Heart right ventricle (tissue), 16 donors: ENCODE data around the gene ANAPC16. TPM values are rescaled to one million over a fixed set of nuclear protein-coding genes. Genes with fewer than 3 reads are reported as not detected.

Experiments used
- ATAC-seq, 8 donors: fragments of 200-7000 bp; cut with Tn5 transposase; one replicate each; pipeline ENCODE4 v1.9.1; 2020; ENCODE audit warnings: mild to moderate bottlenecking in 8 of 8, moderate library complexity in 8 of 8, moderate number of reproducible peaks in 1 of 8
- DNase-seq, 2 donors: peaks; one replicate each; pipeline ENCODE4 v3.0.0-alpha.2; 2020
- H3K27ac ChIP-seq, 10 donors: fragments of 200-600 bp; sonication (generic) in 2 of 10; one replicate each; pipeline versions ENCODE4 v1.5.0 to v1.8.0; 2020 to 2022; ENCODE audit warnings: mild to moderate bottlenecking in 3 of 10
- H3K27me3 ChIP-seq, 7 donors: fragments of 200-600 bp; one replicate each; pipeline ENCODE4 v1.8.0; 2021 to 2022; ENCODE audit warnings: mild to moderate bottlenecking in 2 of 7
- H3K36me3 ChIP-seq, 9 donors: fragments of 200-600 bp; sonication (generic) in 1 of 9; one replicate each; pipeline versions ENCODE4 v1.5.0 to v1.8.0; 2020 to 2022; ENCODE audit warnings: mild to moderate bottlenecking in 2 of 9
- H3K4me1 ChIP-seq, 9 donors: fragments of 200-600 bp; sonication (generic) in 1 of 9; one replicate each; pipeline versions ENCODE4 v1.5.0 to v1.8.0; 2020 to 2022; ENCODE audit warnings: mild to moderate bottlenecking in 4 of 9
- H3K4me3 ChIP-seq, 10 donors: fragments of 200-600 bp; sonication (generic) in 2 of 10; one replicate each; pipeline versions ENCODE4 v1.5.0 to v1.8.0; 2020 to 2022; ENCODE audit warnings: mild to moderate bottlenecking in 7 of 10, moderate library complexity in 2 of 10
- H3K9me3 ChIP-seq, 11 donors: fragments of 200-600 bp in 10 of 11; sonication (generic) in 2 of 11; one replicate each; pipeline versions ENCODE4 v1.5.0 to v1.8.0; 2013 to 2022; ENCODE audit warnings: mild to moderate bottlenecking in 2 of 11, control low read depth in 1 of 11, moderate library complexity in 1 of 11
- CTCF ChIP-seq, 9 donors: fragments of 200-600 bp; sonication (generic) in 2 of 9; IDR thresholded peaks; one replicate each; pipeline versions ENCODE4 v1.5.0 to v1.8.0; 2021 to 2022; ENCODE audit warnings: antibody characterized with exemption in 9 of 9, mild to moderate bottlenecking in 5 of 9, moderate library complexity in 1 of 9
- WGBS, 2 donors: extraction: QIAGEN DNeasy Blood & Tissue Kit; methylation state at CpG; one replicate each; pipeline ENCODE4 v1.1.7; 2013; ENCODE audit warnings: inconsistent platforms in 1 of 2; 5-methylcytosine and 5-hydroxymethylcytosine counted together
- intact Hi-C, 10 donors: fragments of 100-400 bp; cut with DNase I; formaldehyde crosslinking; loops; one replicate each; pipeline versions ENCODE4 v1.11.1 to v1.14.2; 2022
- polyA plus RNA-seq, 2 donors: library from polyadenylated mRNA; stranded (reverse); fragments of 200-250 nt; gene quantifications; one replicate each; pipeline ENCODE4 v1.2.3, GENCODE V29; 2013
- total RNA-seq, 10 donors: library from RNA; stranded (reverse); fragmentation: NEBNext Ultra II Directional in 3 of 10; extraction: Animal tissue kit (Norgen Biotek cat#: 25700) in 3 of 10; gene quantifications; one replicate each; pipeline versions ENCODE4 v1.2.1 to v1.2.4, GENCODE V29; 2021 to 2023
- donor health status: Arrhythmogenic right ventricular cardiomyopathy.
- donor health status: ischemic (EF 13 %, LVEDD 7.1; RV severe dilation, severe dysfunction).
- donor health status: healthy with polysubstance abuse.
- donor health status: DM: no; HTN: yes; CAD: no.
- donor health status: DM: no; HTN: no; CAD: no.
- donor health status: ischemic (EF 25% LVEDD 6.9; RV normal size, moderate dysfunction).
- donor health status: ischemic (EF 25% LVEDD 5.7; RV mildly dilated, moderate dysfunction).
- donor health status: healthy.
- donor health status: DM: yes; HTN: yes; CAD: no.
- donor health status: Ischemic cardiomyopathy.
- donor health status: ischemic (EF 35%, LVEDD 5.7; RV mildly dilated, moderate dysfunction).
- donor health status: nonischemic (EF 11% LVEDD 7.7; RV severe dilation, severe dysfunction).
- donor health status: DM: yes; HTN: yes; CAD: no.
- donor health status: PGD.
- donor health status: ischemic (EF 29% LVEDD 5.4; RV normal size, mild dysfunction).
- donor health status: nonischemic (EF 23%, LVEDD 6.1; RV moderate dilation, normal function).

ANAPC16 gene
- total and polyA plus RNA-seq, 12 donors: 129 to 246 (median 206) TPM

GRCh38 chr10:72228318-72228751, 12.5 kb downstream of the ANAPC16 start:
- H3K36me3 ChIP-seq: peaks cover 0 to 96% (median 13%) of the 10 kb centered on the region in 9 donors
- ATAC-seq (no peak), DNase-seq (no peak)
- intact Hi-C loops: loop anchor here in 7 of 10 donors (5.0 to 10.0 kb wide), 9 partner anchors 94 to 274 kb away; partner anchors contain the start of gene CHST3 (in 1 of the 7)
- H3K9me3 ChIP-seq: no peaks in the 10 kb centered on the region
- TF ChIP-seq CTCF (IDR thresholded peaks at IDR 0.05): no peak
- peaks cover 0 to 50% (median 32%) of the 10 kb centered on the region in 9 donors for H3K4me1 ChIP-seq
- H3K27ac ChIP-seq: peak overlapping the region in 4 of 10 donors; percentile 24 to 51 (median 43)
- WGBS, 2 donors: 55 to 60% methylated on average over 2 of the region's 2 CpGs
- H3K27me3 ChIP-seq: no peaks in the 10 kb centered on the region
- H3K4me3 ChIP-seq: no peak overlapping the region

DNA sequence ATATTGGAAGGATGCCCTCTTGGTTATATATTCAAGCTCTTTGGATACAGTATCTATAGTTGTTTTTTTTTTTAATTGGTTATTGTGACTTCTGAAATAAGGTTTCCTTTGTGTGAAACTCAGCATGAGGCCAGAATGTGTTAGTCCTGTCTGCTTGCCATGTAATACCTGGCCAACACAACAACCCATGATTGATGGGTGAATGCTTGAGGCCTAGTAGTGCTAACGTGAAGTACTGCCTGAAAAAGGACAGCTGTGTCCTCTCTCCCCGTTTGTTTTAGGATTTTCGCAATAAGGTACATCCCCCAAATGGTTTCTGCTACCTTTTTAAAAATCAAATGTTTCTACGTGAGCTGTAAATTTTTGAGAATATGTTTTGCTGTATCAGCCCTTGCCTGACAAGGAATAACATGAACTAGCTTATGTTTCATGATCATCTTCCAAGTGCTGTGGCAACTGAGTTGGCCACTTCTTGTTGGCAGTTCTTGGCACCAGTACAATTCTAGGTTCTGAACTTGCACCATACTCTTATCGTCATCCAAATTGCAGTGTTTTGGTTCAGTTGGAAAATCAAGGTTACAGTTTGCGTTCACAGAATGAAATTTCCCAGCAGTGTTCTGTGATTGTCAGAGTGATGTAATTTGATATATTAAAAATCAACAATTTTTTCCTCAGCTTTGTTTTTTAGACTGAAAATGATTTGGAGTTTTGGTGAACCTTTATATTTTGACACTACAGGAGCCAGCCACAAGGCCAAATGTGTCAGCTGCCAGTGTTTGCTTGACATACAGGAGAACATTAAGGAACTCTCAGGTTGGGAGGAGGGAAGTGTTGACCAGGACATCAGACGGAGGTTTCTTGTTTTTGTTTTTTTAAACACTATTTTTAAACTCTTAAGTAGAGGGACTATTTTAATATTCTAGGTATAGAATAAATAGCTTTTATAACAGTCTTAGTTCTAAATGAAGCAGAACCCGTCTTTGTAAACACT, 13.7 kb downstream of the ANAPC16 start:
- TF ChIP-seq CTCF (IDR thresholded peaks at IDR 0.05): no peak
- 55 to 58% methylated on average over 8 of the region's 8 CpGs for WGBS, 2 donors
- Histone ChIP-seq H3K4me1 (peaks cover 0 to 41% (median 25%) of the 10 kb centered on the region in 9 donors), H3K9me3 (no peaks in the 10 kb centered on the region), H3K27ac (peak overlapping the region in 7 of 10 donors; percentile 24 to 69 (median 36)), H3K36me3 (peaks cover 0 to 98% (median 25%) of the 10 kb centered on the region in 9 donors), H3K27me3 (no peaks in the 10 kb centered on the region), H3K4me3 (no peak overlapping the region)
- ATAC-seq (peak in 3 of 8 donors; percentile 38 to 48 (median 45)), DNase-seq (no peak)
- intact Hi-C loops: loop anchor here in 7 of 10 donors (5.0 to 10.0 kb wide), 9 partner anchors 95 to 275 kb away; partner anchors contain the start of gene CHST3 (in 1 of the 7)

- Histone ChIP-seq H3K36me3 (peaks cover 0 to 91% (median 32%) of the 10 kb centered on the region in 9 donors), H3K4me3 (no peak overlapping the region), H3K4me1 (peaks cover 0 to 34% (median 18%) of the 10 kb centered on the region in 9 donors), H3K27me3 (no peaks in the 10 kb centered on the region), H3K27ac (no peak overlapping the region), H3K9me3 (no peaks in the 10 kb centered on the region)
- ATAC-seq: no peak
- no peak for TF ChIP-seq CTCF (IDR thresholded peaks at IDR 0.05)
- no peak for DNase-seq
- intact Hi-C loops: no loop called here
Measured at GRCh38 chr10:72233621-72234020, 17.8 kb downstream of the ANAPC16 start.

GRCh38 chr10:72234560-72235095, 18.8 kb downstream of the ANAPC16 start:
- H3K4me1 ChIP-seq: peaks cover 0 to 33% (median 7%) of the 10 kb centered on the region in 9 donors
- intact Hi-C loops: no loop called here
- no peak for TF ChIP-seq CTCF (IDR thresholded peaks at IDR 0.05)
- H3K9me3 ChIP-seq: no peaks in the 10 kb centered on the region
- DNase-seq: no peak
- no peak overlapping the region for H3K27ac ChIP-seq
- no peak overlapping the region for H3K4me3 ChIP-seq
- 79 to 82% methylated on average over 6 of the region's 6 CpGs for WGBS, 2 donors
- peaks cover 0 to 83% (median 32%) of the 10 kb centered on the region in 9 donors for H3K36me3 ChIP-seq
- no peaks in the 10 kb centered on the region for H3K27me3 ChIP-seq
- ATAC-seq: no peak
